HK-2 (cell line): ENCODE results near the gene OXCT1.
"Not testable (repeated sequence)": the region's sequence is repeated elsewhere in the genome, so short reads cannot be mapped to it uniquely, and the experiment has no call there.

ENCODE experiments used
- DNase-seq: peaks from one replicate; pipeline ENCODE4 v3.0.0-alpha.2; 2018; ENCODE audit not compliant: unreplicated experiment

Gene OXCT1

DNA sequence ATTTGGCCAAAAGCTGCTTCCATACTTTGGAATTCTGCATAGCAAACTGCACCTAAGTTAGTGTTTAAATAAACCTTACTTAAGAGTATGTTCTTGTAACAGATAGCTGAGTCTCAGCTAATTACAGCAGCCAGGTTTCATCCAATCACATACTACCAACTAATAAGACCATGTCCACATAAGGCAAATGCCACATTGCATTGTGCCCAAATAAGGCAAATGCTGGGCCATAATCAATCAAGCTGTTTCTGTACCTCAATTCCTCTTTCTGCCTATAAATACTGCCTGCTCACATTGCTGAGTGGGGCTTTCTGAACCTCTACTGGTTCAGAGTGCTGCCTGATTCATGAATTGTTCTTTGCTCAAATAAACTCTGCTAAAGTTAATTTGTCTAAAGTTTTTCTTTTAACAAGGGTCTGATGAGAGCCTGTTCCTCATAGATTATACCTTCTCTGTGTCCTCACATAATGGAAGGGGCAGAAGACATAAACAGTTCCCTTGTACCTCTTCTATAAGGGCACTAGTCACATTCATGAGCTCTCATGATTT is 4.4 kb upstream of the OXCT1 start:
- DNase-seq = no peak

DNA sequence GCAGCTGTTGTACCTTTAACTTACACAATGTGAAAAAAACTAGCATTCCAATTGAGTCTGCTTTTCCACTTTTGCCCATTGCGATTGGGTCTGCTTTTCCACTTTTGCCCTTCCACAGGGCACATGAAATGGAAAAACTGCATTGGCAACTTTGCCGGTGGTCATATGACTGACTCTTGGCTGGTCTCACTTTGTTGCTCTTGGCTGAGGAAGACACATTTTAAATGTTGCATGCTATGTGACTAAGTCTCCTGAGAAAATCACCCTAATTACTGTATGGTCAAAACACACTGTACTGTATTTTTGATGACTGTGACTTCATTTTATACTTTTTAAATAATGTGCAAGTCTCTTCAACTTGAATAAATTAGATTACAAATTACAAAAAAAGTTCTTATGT is 1.6 kb upstream of the OXCT1 start:
- no peak for DNase-seq

DNA sequence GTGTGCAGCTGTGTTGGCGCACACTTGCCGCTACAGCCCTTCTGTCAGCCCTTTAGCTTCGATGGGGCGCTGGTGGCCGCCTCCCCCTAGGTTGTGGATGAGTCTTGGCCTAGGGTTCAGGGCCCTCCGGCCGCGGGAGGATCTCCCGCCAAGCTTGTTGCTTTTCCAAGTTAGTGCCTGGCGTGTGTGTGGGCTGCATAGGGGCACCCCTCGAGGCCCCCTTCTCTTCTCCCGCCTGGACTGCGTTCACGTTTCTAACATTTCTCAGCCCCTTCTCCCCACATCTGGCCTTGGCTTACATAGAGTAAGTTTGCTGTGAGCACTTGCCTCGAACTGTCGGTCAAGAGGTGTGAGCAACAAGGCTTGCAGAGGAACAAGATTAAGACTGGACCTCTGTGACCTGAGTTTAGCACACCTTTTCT is 413 bp upstream of the OXCT1 start:
- no peak for DNase-seq

DNA sequence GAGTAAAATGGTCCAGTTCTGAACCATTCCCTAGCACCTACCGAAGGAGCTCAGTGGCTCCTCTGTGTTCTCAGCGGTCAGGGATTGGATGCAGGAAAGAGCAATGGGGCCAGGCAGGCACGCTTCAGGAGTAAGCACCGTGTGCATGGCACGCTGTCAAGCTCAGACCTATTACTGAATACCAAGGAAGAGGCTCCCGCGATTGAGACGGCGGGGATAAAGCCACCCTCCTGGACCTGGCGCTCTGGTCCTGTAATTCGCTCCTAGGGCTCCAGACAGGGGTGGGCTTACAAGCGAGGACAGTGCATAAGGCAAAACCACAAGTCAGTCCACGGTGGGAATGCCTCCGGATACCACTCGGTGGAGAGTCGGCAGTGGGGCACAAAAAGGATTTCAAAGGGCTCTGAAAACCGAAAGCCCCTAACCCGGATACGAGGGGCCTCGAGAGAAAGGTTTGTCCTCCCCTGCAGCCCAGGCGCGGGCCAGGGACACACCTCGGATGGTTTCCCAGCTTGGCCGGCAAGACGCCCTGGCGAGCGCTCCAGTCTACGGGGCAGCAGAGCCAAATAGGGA is 988 bp downstream of the OXCT1 start:
- peak; percentile 30 for DNase-seq

DNA sequence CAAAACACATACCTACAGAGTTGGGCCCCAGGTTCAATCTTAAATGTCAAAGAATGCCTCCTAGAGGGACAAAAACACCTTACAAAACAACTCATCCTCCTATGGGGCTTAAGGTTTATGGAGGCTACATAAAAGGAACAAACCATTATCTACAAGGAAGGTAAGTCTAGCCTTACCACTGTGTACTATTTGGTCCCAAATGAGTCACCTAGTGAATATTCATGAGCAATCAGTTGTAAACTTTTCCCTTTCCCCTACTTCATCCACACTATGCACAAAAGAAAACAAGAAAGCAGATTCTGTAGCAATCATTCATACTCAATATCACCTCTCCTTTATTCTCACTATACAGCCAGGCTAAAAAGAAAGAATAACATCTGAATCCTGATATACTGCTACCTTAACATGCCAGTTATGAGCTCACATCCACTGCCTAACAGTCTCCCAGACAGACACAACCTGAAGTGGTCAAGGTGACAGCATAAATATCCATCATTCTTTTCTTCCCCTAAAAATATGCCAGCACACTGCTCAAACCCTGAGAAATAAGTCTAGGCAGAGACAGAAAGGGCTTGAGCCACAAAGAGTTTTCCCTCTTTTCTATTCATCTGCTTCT is 6.2 kb downstream of the OXCT1 start:
- no peak for DNase-seq

DNA sequence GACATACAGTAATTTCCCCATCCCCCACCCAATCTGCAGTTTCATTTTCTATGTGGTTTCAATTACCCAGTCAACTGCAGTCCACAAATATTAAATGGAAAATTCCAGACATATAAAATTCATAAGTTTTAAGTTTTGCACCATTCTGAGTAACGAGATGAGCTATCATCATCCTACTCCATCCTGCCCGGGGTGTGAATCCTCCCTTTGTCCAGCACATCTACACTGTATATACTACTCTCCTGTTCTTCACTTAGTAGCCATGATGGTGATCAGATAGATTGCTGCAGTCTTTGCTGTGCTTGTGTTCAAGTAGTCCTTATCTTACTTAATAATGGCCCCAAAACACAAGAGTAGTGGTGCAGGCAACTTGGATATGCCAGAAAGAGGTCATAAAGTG is 11.3 kb downstream of the OXCT1 start:
- DNase-seq = no peak

DNA sequence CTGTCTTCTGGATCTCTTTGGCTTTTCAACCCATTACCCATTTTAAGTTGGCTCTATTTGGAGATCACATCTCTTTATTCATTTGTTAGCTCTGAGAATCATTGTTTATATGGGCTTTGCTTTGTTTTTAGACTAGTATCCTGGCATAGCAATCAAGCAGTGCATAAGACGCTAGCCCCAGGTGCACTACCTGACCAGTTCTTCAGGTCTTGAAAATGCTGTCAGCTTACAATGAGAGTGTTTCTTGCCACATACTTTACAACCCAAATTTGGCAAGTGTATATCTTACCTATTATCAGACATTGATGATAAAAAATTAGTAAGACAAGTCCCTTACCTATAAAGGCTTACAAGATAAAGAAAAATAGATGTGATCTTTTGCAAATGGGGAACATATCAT is 12.2 kb downstream of the OXCT1 start:
- DNase-seq = no peak

DNA sequence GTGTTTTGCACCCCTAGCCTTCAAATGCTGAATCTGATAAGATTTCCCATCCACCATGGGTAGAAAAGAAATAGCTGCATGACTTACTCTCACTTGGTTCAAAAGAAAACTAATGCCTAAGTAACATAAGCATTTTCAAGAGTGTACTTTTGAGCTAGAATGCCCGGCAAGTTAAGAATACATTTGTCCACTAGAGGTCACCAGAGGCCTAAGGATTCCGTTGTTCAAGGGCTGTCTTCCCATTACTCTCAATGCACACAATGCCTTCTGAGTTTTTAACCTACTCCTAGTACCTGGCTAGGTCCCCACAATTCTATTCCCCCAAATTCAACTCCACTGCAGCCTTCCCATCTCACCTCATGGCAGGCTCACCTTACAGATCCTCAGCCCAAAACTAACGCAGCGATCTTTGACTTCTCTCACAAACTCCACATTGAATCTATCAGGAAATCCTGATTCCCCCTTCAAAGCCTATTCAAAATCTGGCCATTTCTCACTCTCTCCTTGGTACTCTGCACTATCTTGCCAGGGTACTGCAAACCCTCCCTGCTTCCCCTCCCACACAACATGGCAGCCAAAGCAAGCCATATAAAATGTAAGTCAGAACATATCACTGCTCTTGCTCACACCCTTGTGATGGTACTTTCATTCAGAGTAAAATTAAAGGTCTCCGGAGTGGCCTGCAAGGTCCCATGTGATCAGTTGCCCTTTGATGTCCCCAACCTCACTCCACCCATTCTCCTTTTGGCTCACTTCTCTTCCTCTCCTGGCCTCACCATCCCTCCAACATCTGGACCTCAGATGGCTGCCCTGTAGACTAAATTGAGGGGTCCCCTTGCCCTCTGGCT is 13.4 kb downstream of the OXCT1 start:
- peak; percentile 38 for DNase-seq

DNA sequence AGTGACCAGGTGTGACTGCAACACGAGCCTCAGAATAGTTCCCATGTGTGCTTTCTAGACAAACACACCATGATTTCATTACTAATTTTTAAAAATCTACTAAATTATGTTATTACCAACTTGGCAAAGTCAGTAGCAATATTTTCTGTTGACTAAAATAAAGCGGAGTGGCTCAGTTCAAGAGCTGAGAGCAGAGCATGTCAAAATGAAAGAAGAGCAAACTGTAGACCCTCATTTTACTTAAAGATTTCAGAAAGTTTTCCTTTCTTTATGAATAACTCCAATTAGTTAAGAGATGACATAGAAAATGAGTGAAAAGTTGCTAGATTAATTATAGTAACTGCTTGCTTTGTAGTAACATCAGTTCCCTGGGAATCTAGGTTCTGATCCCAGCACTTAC is 17.9 kb downstream of the OXCT1 start:
- no peak for DNase-seq

DNA sequence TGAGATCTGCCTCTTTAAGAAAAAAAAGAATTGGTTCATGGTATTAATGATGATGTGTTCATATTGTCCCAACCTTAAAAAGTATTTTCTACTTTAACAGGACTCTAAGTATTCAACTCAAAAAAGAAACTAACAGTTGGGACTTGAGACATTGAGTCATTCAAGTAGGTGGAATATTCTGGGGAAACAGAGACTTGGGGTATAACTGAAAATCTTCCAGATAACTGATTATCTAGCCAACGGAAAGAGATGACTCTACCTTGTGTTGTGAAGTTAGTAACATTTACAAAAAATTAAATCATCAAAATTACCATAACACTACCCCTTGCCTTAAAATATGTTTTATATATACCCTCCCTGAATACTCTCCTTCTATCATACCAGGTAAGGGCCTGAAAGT is 19.1 kb downstream of the OXCT1 start:
- DNase-seq = no peak

DNA sequence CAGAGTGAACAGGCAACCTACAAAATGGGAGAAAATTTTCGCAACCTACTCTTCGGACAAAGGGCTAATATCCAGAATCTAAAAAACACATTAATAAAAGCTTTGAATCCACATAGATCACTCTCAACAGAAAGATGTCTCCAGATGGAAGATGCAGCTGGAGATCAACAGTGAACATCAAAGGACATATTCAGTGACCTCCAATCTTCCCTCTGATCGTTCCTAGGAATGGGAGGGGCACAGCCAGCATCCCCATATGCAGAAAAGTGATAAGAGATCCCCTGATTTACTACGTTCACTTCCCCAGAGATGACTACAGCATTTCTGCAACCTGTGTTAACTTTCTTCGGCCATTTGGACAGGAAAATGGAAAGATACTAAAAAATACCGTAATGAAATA is 21.2 kb downstream of the OXCT1 start:
- DNase-seq = no peak

DNA sequence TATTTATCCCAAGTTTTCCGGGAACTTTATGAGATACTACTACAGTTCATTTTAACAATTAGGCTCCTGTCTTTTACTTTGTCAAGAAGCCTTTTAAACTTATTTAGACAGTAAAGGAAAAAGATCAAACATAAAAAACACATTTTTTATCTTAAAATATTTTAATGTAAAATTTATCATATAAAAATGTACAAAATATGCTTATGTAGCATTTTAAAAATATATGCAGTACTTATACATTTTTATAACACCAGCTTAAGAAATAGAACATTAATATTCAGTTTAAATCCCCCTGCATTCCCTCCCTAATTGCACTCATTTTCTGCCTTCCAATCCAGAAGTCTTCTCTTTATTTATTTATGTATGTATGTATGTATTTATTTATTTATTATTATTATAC is 24.5 kb downstream of the OXCT1 start:
- not testable (repeated sequence) for DNase-seq

DNA sequence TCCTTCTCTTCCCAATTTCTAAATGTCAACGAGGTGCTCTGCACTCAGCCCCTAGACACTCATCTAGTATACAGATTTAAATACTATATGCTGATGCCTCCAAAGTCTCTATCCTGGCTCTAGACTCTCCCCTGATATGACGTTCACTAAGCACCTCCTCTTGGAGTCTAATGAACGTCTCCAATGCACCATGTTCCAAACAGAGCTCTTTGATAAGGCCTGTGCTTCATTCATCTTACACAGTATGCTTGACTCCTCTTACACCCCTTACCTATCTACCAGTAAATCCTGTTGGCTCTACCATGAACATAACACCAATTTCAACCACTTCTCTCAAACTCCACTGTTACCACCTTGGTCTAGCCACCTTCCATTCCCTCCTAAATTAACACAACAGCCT is 25.7 kb downstream of the OXCT1 start:
- DNase-seq = no peak

DNA sequence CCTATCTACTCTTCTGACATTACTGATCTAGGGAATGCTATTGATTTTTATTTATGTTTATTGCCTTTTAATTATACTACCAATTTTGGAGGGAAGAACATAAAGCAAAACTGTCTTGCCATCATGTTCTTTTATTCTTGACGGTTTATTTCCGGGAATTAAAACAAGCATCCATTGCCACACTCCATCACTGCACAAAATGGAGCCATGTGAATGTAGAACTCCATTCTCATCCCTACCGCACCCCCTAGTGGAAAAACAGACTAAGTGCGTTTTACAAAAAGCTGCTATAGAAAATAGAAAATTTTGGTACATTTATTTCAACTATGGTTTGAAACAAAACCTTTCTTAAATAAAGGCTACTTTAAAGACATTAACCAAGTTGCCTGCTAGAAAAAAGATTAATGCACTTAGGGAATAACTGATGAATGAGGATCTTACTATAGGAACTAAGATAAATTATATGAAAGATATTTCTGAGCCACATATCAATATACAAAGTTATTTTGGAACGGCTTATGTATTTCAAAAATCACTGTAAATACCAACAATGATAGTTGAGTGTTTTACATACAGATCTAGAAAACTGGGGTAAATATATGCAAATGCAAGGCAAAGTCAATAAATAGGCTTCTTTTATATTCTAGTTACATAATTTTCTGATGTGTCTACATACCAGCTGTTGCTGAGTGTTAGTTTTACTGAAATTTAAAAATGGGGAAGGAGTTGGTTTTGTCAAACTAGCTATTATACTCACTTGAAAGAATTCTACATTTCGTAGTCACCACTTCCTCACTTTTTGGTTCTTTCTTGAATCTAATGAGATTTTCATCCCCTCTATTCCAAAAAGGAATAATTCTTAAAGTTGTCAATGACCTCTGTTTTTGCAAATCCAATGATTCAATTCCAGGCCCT is 26.5 kb downstream of the OXCT1 start:
- DNase-seq = peak; percentile 18

DNA sequence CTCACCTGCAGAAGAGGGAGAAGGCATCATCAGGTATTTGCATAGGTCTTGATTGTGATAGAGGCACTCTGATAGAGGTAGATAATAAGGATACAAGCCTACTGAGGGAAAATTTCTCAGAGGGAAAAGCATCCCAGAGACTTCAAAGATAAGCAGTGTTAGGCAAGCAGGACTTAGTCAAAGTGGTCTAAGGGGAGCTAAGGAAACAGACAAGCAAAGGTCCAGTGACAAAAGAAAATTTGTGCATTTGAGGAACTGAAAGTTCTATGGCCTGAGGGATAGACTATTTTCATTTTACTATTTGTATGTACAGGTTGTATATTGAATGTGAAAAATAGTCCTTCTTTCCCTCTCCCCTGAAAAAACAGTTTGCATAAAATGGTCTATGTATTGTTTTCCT is 27.4 kb downstream of the OXCT1 start:
- no peak for DNase-seq

DNA sequence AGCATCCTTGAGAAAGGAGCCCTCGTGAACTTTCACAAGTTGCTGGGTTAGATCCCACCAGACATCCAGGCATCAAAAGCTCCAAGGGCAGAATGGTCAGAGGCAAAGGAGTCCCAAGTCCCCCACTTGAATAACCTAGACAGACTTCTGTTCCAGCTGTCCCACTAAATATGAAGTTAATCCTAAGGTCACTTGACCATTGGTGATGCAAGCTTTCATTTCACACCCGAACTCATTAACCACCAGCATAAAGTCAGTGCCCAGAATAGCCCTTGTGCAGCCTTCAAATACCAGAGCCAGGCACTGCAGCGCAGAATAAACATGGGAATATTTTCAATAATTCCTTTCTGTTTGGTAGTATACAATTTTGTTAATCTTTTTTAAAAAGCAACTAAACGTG is 28.9 kb downstream of the OXCT1 start:
- DNase-seq = no peak

DNA sequence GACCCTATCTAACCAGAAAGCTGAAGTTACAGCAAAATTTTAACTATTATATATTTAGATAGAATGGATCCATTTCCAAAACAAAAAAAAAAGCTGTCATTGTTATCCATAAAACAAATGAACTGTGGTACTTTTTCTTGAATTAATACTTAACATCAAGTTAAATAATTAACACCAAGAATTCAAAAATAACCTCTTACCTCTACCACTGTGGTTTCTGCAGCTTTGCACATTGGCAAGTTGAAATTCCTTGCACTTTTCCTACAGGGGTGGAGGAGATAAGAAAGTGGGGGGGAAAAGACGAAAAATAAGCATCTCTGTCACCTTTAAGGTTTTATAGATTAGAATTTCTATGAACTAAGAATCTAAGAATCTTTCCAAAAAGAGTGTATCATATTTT is 30.0 kb downstream of the OXCT1 start:
- DNase-seq = no peak

DNA sequence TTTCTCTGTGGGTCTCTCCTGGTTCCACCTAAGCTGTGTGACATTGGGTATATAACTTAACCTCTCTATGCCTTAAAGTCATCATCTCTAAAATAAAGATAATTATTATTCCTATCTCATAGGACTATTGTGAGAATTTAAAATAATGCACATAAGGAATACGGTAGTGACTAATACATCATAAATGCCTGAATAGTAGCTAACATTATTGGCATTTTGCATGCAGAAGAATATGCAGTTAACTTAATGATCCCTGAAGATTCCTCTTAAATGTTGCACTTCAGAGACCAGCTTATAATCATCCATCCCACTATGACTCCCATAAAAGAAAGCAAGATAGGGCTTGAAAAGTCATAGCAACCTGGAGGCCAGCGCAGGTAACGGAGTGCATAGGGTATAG is 32.4 kb downstream of the OXCT1 start:
- DNase-seq = no peak

DNA sequence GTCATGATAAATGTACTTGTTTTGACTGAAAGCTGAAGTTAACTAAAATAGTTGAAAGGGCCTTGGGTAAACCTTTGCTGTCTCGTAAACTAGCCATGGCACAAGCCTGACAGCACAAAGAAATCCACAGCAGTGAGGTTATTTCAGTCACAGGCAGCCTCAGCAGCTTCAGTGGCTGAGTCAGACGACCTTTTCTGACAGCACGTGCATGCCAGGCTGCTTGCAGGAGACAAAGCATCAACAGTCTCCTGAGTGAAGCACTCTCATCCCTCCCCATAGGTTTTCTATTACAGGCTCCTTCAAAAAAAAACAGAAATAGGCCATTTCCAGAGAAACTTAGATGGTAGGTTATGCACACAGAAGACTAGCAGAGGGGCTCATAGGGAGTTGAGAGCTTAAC is 34.6 kb downstream of the OXCT1 start:
- peak; percentile 56 for DNase-seq

DNA sequence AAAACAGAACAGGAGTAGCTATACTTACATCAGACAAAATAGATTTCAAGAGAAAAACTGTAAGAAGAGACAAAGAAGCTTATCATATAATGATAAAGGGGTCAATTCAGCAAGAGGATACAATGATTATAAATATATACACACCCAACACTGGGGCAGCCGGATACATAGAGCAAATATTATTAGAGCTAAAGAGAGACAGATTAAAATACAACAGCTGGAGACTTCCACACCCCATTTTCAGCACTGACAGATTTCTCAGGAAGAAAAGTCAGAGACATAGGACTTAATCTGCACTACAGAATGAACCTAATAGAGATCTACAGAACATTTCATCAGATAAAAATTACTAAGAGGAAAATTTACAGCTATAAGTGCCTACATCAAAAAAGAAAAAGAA is 35.7 kb downstream of the OXCT1 start:
- DNase-seq = no peak

DNA sequence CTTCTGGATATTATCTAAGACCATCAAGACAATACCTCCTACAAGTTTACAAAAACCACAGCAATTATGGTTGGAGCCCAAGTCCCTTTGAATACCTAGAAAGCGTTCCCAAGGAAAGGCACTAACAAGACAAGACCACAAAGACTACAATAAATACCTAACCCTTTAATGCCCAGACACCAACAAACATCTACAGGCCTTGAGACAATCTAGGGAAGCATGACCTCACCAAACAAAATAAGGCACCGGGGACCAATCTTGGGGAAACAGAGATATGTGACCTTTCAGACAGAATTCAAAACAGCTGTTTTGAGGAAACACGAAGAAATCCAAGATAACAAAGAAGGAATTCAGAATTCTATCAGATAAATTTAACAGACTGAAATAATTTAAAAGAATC is 37.8 kb downstream of the OXCT1 start:
- no peak for DNase-seq

DNA sequence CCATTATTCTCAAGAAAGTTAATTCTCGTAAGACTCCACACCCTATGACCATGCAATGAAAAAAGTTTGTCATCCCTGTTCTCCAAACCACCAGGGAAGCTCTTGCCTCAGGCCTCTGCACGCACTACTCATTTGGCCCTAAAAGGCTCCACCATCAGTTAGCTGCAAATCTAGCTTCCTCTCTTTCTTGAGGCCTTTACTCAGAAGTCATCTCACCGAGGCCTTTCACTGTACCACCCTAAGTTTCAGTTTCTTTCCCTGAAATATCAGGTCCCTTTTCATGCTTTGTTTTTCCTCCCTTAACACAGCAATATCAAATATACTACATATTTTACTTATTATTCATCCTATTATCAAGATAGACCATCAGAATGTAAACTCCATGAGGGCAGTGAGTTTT is 39.1 kb downstream of the OXCT1 start:
- DNase-seq = no peak
